CD4-positive, alpha-beta T cell (primary cell): ENCODE data around the gene FAM222B. TPM values are rescaled to one million over a fixed set of nuclear protein-coding genes. Genes with fewer than 3 reads are reported as not detected.
"Not testable (repeated sequence)": the region's sequence is repeated elsewhere in the genome, so short reads cannot be mapped to it uniquely, and the experiment has no call there.

Source experiments
- ATAC-seq: fragments of 200-7000 bp; cut with Tn5 transposase; one replicate; pipeline ENCODE4 v1.10.0; 2022; ENCODE audit warnings: mild to moderate bottlenecking; ENCODE audit not compliant: poor library complexity
- CTCF ChIA-PET: fragments of 350-600 bp; sonication (Branson Sonifier 250); formaldehyde crosslinking; loops from one replicate; lab custom pipeline; 2021; ENCODE audit warnings: antibody characterized with exemption, inconsistent platforms; lab: Charles Lee
- POLR2A ChIA-PET: fragments of 350-600 bp; sonication (Branson Sonifier 250); formaldehyde crosslinking; loops from one replicate; lab custom pipeline; 2021; ENCODE audit warnings: antibody characterized with exemption, inconsistent platforms; lab: Charles Lee
- DNase-seq, 14 experiments: peaks; one replicate each; pipeline ENCODE4 v3.0.0-alpha.2; 2013 to 2020; ENCODE audit warnings: mixed read lengths in 2 of 14
- H3K27ac ChIP-seq, 2 donors: one replicate each; pipeline versions ENCODE4 v1.5.1 to v1.7.0; 2013; ENCODE audit warnings: low read length in 2 of 2, low read depth in 1 of 2, mild to moderate bottlenecking in 1 of 2
- H3K27me3 ChIP-seq, 2 experiments: 1 replicate in 1 of 2; 2 replicates in 1 of 2; pipeline versions ENCODE4 v1.6.1 to v1.7.0; 2013; ENCODE audit warnings: low read length in 2 of 2, control low read depth in 1 of 2, mild to moderate bottlenecking in 1 of 2, moderate library complexity in 1 of 2; ENCODE audit not compliant: insufficient read depth in 2 of 2, control insufficient read depth in 1 of 2
- H3K36me3 ChIP-seq: one replicate; pipeline ENCODE4 v1.6.1; 2013; ENCODE audit warnings: low read length, control low read depth; ENCODE audit not compliant: insufficient read depth
- H3K4me1 ChIP-seq: one replicate; pipeline ENCODE4 v1.6.1; 2013; ENCODE audit warnings: low read length, control low read depth; ENCODE audit not compliant: insufficient read depth
- H3K4me3 ChIP-seq: one replicate; pipeline ENCODE4 v1.5.1; 2013; ENCODE audit warnings: mild to moderate bottlenecking, low read length, moderate library complexity
- H3K9me3 ChIP-seq, 2 experiments: 1 replicate in 1 of 2; 2 replicates in 1 of 2; pipeline versions ENCODE4 v1.6.1 to v1.7.0; 2013; ENCODE audit warnings: low read length in 2 of 2, mild to moderate bottlenecking in 2 of 2, control low read depth in 1 of 2, moderate library complexity in 1 of 2; ENCODE audit not compliant: control insufficient read depth in 1 of 2, insufficient read depth in 1 of 2
- H3K27ac Mint-ChIP-seq: one replicate; pipeline ENCODE4 v1.8.0; 2020; ENCODE audit warnings: mixed read lengths
- H3K27me3 Mint-ChIP-seq: one replicate; pipeline ENCODE4 v1.8.0; 2021; ENCODE audit warnings: mixed read lengths
- H3K36me3 Mint-ChIP-seq: one replicate; pipeline ENCODE4 v1.8.0; 2021; ENCODE audit warnings: low read depth, mixed read lengths
- H3K4me1 Mint-ChIP-seq: one replicate; pipeline ENCODE4 v1.8.0; 2021; ENCODE audit warnings: low read depth, mixed read lengths
- H3K4me3 Mint-ChIP-seq: one replicate; pipeline ENCODE4 v1.8.0; 2020; ENCODE audit warnings: mild to moderate bottlenecking, mixed read lengths
- H3K9me3 Mint-ChIP-seq: one replicate; pipeline ENCODE4 v1.8.0; 2020; ENCODE audit warnings: mixed read lengths
- intact Hi-C, 2 experiments: fragments of 100-400 bp; cut with DNase I in 1 of 2; cut with micrococcal nuclease in 1 of 2; formaldehyde crosslinking; loops; one replicate each; pipeline versions ENCODE4 v1.15.1 to v1.9.0; 2023 to 2025; cut with DNase I, micrococcal nuclease
- total RNA-seq, 174 experiments: library from RNA in 2 of 174; stranded (reverse) in 2 of 174; gene quantifications; one replicate each; pipeline ENCODE4 v1.2.3 and lab custom pipeline; 2021 to 2026
- TF ChIP-seq, protein P1 (sequence below): fragments of 200-600 bp; IDR thresholded peaks from one replicate; pipeline ENCODE4 v1.8.0; 2022; ENCODE audit warnings: antibody characterized with exemption, mild to moderate bottlenecking

FAM222B gene
- total RNA-seq, 2 experiments from 2014 or later, result 17.3 to 17.5 TPM

DNA sequence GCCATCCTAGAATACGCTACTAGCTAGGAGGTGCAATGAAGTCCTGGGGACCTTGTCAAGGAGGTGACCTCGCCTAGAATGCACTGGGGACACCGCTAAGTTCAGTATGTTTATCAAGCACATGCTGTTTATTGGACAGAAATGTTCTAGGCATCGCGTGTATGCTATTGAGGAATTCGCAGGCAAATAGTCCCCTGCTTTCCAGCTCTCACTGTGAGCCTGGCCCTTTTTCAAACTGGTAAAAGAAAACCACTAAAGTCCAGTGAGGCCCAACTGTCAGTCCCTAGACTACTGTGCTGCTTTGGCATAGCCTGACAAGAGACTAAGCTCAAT is 1.2 kb upstream of the FAM222B start:
- intact Hi-C loops, result loop anchor here (2.0 to 10.0 kb wide), 4 partner anchors 76 to 509 kb away; partner anchors contain the start of genes IFT20 (in 1 of the 2) and TNFAIP1 (in 1 of the 2)
- ChIA-PET POLR2A (no interaction called here), CTCF (interaction anchor here (0.6 to 3.1 kb wide), 4 partner anchors 12 to 117 kb away, joined by 4 to 30 read pairs (median 7); partner anchors contain the start of gene TLCD1)
- no peaks in the 10 kb centered on the region for H3K27me3 ChIP-seq
- no peaks in the 10 kb centered on the region for H3K27me3 Mint-ChIP-seq
- H3K36me3 ChIP-seq, result peaks cover 2% of the 10 kb centered on the region
- H3K36me3 Mint-ChIP-seq, result peaks cover 15% of the 10 kb centered on the region
- peaks cover 27% of the 10 kb centered on the region for H3K4me1 Mint-ChIP-seq
- H3K4me1 ChIP-seq, result peaks cover 20% of the 10 kb centered on the region
- peak overlapping the region; percentile 66 for H3K4me3 Mint-ChIP-seq
- H3K9me3 ChIP-seq, result no peaks in the 10 kb centered on the region
- TF ChIP-seq, protein P1, sequence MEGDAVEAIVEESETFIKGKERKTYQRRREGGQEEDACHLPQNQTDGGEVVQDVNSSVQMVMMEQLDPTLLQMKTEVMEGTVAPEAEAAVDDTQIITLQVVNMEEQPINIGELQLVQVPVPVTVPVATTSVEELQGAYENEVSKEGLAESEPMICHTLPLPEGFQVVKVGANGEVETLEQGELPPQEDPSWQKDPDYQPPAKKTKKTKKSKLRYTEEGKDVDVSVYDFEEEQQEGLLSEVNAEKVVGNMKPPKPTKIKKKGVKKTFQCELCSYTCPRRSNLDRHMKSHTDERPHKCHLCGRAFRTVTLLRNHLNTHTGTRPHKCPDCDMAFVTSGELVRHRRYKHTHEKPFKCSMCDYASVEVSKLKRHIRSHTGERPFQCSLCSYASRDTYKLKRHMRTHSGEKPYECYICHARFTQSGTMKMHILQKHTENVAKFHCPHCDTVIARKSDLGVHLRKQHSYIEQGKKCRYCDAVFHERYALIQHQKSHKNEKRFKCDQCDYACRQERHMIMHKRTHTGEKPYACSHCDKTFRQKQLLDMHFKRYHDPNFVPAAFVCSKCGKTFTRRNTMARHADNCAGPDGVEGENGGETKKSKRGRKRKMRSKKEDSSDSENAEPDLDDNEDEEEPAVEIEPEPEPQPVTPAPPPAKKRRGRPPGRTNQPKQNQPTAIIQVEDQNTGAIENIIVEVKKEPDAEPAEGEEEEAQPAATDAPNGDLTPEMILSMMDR, result no peak
- H3K4me3 ChIP-seq, result no peak overlapping the region
- DNase-seq (no peak), ATAC-seq (no peak)
- no peak overlapping the region for H3K27ac ChIP-seq
- no peaks in the 10 kb centered on the region for H3K9me3 Mint-ChIP-seq
- H3K27ac Mint-ChIP-seq, result no peak overlapping the region

DNA sequence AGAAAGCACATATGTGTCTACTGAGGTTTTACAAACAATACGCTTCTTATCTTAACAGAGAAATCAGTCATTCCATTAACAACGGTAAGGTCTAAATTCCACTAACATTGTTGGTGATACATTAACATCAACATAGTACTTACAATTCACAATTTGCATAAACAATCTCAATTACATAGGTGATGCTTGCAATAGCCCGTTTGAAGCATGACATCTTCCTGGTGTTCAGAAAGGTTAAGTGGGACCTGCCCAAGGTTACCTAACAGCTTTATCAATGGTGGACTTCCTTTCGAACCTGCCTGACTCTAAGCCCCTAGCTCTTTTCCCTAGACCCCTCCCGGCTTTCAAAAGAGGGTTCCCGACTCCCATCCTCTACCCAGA is 699 bp downstream of the FAM222B start:
- Mint-ChIP-seq H3K27me3 (no peaks in the 10 kb centered on the region), H3K27ac (peak overlapping the region; percentile 91), H3K36me3 (peaks cover 15% of the 10 kb centered on the region), H3K4me3 (peak overlapping the region; percentile 100), H3K4me1 (peaks cover 27% of the 10 kb centered on the region), H3K9me3 (no peaks in the 10 kb centered on the region)
- peaks cover 20% of the 10 kb centered on the region for H3K4me1 ChIP-seq
- H3K36me3 ChIP-seq, result peaks cover 2% of the 10 kb centered on the region
- intact Hi-C loops, result loop anchor here (1.0 to 10.0 kb wide), 6 partner anchors 12 to 507 kb away; partner anchors contain the start of genes IFT20 (in 1 of the 2) and TNFAIP1 (in 1 of the 2)
- no peaks in the 10 kb centered on the region for H3K27me3 ChIP-seq
- ATAC-seq (peak; percentile 28), DNase-seq (peak in 2 of 14 experiments; percentile 39 to 43)
- H3K27ac ChIP-seq, result peak overlapping the region; percentile 78 to 80
- CTCF ChIA-PET, result interaction anchor here (1.4 to 3.1 kb wide), 5 partner anchors 14 to 115 kb away, joined by 5 to 30 read pairs (median 6); partner anchors contain the start of gene TLCD1
- POLR2A ChIA-PET, result interaction anchor here (0.6 to 1.8 kb wide), 16 partner anchors 8 to 132 kb away, joined by 3 to 23 read pairs (median 6); partner anchors contain the start of genes ERAL1, FLOT2, PHF12 and RPL23A
- TF ChIP-seq, protein P1, result no peak
- peak overlapping the region; percentile 99 for H3K4me3 ChIP-seq
- H3K9me3 ChIP-seq, result no peaks in the 10 kb centered on the region

DNA sequence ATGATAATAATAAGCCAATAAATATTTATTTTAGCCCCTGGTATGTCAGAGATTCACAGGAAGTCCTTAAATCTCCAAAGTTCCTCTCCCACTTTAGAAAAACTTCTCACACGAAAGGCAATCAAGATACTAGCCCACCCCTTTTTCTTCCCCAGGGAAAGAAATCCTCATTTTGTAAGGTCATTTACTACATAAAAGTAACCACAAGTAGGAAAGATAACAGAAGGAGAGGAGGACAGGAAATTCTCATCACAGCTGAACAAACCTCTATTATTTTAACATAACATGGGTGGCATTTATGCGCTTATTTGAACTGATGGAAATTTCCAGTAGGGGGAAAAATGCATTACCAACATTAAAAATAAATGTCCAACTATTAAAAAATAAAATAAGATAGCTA is 3.4 kb downstream of the FAM222B start:
- Mint-ChIP-seq H3K27ac (no peak overlapping the region), H3K4me3 (peak overlapping the region; percentile 25), H3K36me3 (peaks cover 19% of the 10 kb centered on the region), H3K27me3 (no peaks in the 10 kb centered on the region), H3K9me3 (no peaks in the 10 kb centered on the region), H3K4me1 (peaks cover 30% of the 10 kb centered on the region)
- CTCF ChIA-PET, result no interaction called here
- Histone ChIP-seq H3K27me3 (no peaks in the 10 kb centered on the region), H3K4me1 (peaks cover 20% of the 10 kb centered on the region), H3K36me3 (peaks cover 7% of the 10 kb centered on the region), H3K9me3 (no peaks in the 10 kb centered on the region), H3K27ac (no peak overlapping the region), H3K4me3 (no peak overlapping the region)
- no peak for ATAC-seq
- POLR2A ChIA-PET, result interaction anchor here (0.6 kb wide), 1 partner anchor 64 kb away, joined by 4 read pairs; no protein-coding TSS in a partner anchor
- intact Hi-C loops, result no loop called here
- TF ChIP-seq, protein P1, result no peak
- no peak for DNase-seq

DNA sequence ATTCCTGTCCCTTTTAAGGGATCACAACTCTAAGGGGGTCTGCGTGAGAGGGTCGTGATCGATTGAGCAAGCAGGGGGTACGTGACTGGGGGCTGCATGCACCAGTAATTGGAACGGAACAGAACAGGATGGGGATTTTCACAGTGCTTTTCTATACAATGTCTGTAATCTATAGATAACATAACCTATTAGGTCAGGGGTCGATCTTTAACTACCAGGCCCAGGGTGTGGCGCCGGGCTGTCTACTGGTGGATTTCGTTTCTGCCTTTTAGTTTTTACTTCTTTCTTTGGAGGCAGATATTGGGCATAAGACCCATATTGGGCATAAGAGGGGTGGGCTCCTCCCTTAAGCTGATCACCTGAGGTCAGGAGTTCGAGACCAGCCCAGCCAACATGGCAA is 6.0 kb downstream of the FAM222B start:
- H3K27me3 ChIP-seq, H3K4me1 ChIP-seq, ATAC-seq, DNase-seq, intact Hi-C loops, H3K9me3 Mint-ChIP-seq, H3K4me3 ChIP-seq, H3K27me3 Mint-ChIP-seq, H3K4me3 Mint-ChIP-seq, H3K9me3 ChIP-seq, H3K27ac Mint-ChIP-seq, H3K27ac ChIP-seq: not testable (repeated sequence)
- POLR2A ChIA-PET, result interaction anchor here (0.7 kb wide), 1 partner anchor 35 kb away, joined by 3 read pairs; no protein-coding TSS in a partner anchor
- peaks cover 19% of the 10 kb centered on the region for H3K36me3 Mint-ChIP-seq
- H3K36me3 ChIP-seq, result peaks cover 12% of the 10 kb centered on the region
- CTCF ChIA-PET, result interaction anchor here (1.7 kb wide), 1 partner anchor 73 kb away, joined by 6 read pairs; no protein-coding TSS in a partner anchor
- peaks cover 25% of the 10 kb centered on the region for H3K4me1 Mint-ChIP-seq
